Lung (tissue), 12 donors: Measurements from ENCODE around the gene DHRS13. TPM values are rescaled to one million over a fixed set of nuclear protein-coding genes. Genes with fewer than 3 reads are reported as not detected.

Experiments
- ATAC-seq: fragments of 200-7000 bp; cut with Tn5 transposase; one replicate; pipeline ENCODE4 v1.9.1; 2020; ENCODE audit warnings: moderate number of reproducible peaks; ENCODE audit not compliant: insufficient read depth, low FRiP score
- DNase-seq, 3 donors: peaks; one replicate each; pipeline ENCODE4 v3.0.0-alpha.2; 2013 to 2017
- H3K27ac ChIP-seq, 2 donors: one replicate each; pipeline ENCODE4 v1.5.1; 2013; ENCODE audit warnings: mild to moderate bottlenecking in 2 of 2, moderate library complexity in 2 of 2, control low read depth in 1 of 2, inconsistent platforms in 1 of 2, low read depth in 1 of 2, low read length in 1 of 2
- H3K27me3 ChIP-seq, 3 donors: one replicate each; pipeline ENCODE4 v1.5.1; 2013; ENCODE audit warnings: low read length in 2 of 3; ENCODE audit not compliant: control insufficient read depth in 3 of 3, insufficient read depth in 3 of 3
- H3K36me3 ChIP-seq, 4 donors: one replicate each; pipeline ENCODE4 v1.5.1; 2013; ENCODE audit warnings: low read length in 4 of 4, mild to moderate bottlenecking in 1 of 4, moderate library complexity in 1 of 4; ENCODE audit not compliant: control insufficient read depth in 4 of 4, insufficient read depth in 4 of 4
- H3K4me1 ChIP-seq, 5 donors: one replicate each; pipeline ENCODE4 v1.5.1; 2013; ENCODE audit warnings: low read length in 5 of 5, mild to moderate bottlenecking in 2 of 5, moderate library complexity in 1 of 5; ENCODE audit not compliant: control insufficient read depth in 5 of 5, insufficient read depth in 5 of 5
- H3K4me3 ChIP-seq: one replicate; pipeline ENCODE4 v1.5.1; 2013; ENCODE audit warnings: mild to moderate bottlenecking, control low read depth, moderate library complexity
- H3K9ac ChIP-seq, 2 donors: one replicate each; pipeline ENCODE4 v1.5.1; 2013; ENCODE audit warnings: low read length in 2 of 2, control low read depth in 1 of 2; ENCODE audit not compliant: insufficient read depth in 1 of 2
- H3K9me3 ChIP-seq, 4 donors: one replicate each; pipeline ENCODE4 v1.5.1; 2013; ENCODE audit warnings: low read length in 3 of 4, mild to moderate bottlenecking in 1 of 4, moderate library complexity in 1 of 4; ENCODE audit not compliant: control insufficient read depth in 4 of 4, insufficient read depth in 3 of 4
- WGBS, 2 donors: extraction: QIAGEN DNeasy Blood & Tissue Kit; methylation state at CpG; one replicate each; pipeline ENCODE4 v1.1.7; 2013; 5-methylcytosine and 5-hydroxymethylcytosine counted together
- polyA plus RNA-seq, 2 donors: library from polyadenylated mRNA; stranded (reverse); fragments of 200-250 nt; gene quantifications; one replicate each; pipeline ENCODE4 v1.2.1, GENCODE V29; 2013
- total RNA-seq, 2 donors: library from RNA; depleted of rRNA in 1 of 2; stranded (reverse); fragments of >200 nt in 1 of 2; gene quantifications; one replicate each; pipeline ENCODE4 v1.2.1, GENCODE V29; 2014 to 2021
- TF ChIP-seq, protein P1 (sequence below): IDR thresholded peaks from 2 replicates; pipeline ENCODE4 v1.5.1; 2012; ENCODE audit warnings: mild to moderate bottlenecking; ENCODE audit errors: control extremely low read depth, extremely low read depth
- donor health status: control.
- donor health status: control.
- donor health status: Bipolar disorder and iron deficiency.
- donor health status: healthy.
- donor health status: DM: yes; HTN: yes; CAD: no.

The DHRS13 gene
- total and polyA plus RNA-seq, 4 donors, result 10.5 to 29.9 (median 17.4) TPM

DNA sequence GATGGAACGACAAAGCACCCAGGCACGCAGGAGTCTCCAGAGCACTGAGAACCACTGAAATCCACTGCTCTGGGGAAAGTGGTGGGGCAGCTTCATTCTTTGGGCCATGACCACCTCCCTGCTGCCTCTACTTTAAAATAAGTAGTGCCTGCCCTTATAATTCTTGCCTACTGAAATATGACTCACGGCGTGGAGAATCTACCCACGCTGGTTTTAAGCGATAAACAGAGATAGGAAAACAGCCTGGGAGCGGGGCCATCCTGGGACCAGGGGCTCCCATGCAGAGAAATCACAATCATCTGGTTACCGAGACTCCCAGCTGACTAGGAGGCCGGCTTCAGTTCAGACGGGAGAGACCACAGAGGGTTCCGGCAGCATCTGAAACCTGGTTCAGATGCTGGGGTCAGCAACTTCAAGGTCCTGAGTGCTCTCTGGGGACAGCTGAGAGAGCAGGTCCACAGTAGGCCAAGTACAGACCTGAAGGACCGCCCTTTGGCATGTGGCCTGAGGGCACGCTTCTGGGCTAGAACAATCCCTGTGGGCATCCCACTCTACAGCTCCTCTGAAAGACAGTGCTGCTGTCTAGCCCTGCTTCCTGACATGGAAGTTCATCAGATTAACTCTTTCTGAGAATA is 8.6 kb upstream of the DHRS13 start:
- peaks cover 34 to 72% (median 66%) of the 10 kb centered on the region in 4 donors for H3K36me3 ChIP-seq
- H3K27ac ChIP-seq, result peak overlapping the region in 1 of 2 donors; percentile 21
- no peak overlapping the region for H3K9ac ChIP-seq
- no peak overlapping the region for H3K4me3 ChIP-seq
- no peaks in the 10 kb centered on the region for H3K9me3 ChIP-seq
- DNase-seq (no peak), ATAC-seq (no peak)
- 93% methylated on average over 13 of the region's 13 CpGs for WGBS, 2 donors
- no peaks in the 10 kb centered on the region for H3K27me3 ChIP-seq
- H3K4me1 ChIP-seq, result peaks cover 0 to 20% (median 9%) of the 10 kb centered on the region in 5 donors
- TF ChIP-seq, protein P1, sequence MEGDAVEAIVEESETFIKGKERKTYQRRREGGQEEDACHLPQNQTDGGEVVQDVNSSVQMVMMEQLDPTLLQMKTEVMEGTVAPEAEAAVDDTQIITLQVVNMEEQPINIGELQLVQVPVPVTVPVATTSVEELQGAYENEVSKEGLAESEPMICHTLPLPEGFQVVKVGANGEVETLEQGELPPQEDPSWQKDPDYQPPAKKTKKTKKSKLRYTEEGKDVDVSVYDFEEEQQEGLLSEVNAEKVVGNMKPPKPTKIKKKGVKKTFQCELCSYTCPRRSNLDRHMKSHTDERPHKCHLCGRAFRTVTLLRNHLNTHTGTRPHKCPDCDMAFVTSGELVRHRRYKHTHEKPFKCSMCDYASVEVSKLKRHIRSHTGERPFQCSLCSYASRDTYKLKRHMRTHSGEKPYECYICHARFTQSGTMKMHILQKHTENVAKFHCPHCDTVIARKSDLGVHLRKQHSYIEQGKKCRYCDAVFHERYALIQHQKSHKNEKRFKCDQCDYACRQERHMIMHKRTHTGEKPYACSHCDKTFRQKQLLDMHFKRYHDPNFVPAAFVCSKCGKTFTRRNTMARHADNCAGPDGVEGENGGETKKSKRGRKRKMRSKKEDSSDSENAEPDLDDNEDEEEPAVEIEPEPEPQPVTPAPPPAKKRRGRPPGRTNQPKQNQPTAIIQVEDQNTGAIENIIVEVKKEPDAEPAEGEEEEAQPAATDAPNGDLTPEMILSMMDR, result no peak

DNA sequence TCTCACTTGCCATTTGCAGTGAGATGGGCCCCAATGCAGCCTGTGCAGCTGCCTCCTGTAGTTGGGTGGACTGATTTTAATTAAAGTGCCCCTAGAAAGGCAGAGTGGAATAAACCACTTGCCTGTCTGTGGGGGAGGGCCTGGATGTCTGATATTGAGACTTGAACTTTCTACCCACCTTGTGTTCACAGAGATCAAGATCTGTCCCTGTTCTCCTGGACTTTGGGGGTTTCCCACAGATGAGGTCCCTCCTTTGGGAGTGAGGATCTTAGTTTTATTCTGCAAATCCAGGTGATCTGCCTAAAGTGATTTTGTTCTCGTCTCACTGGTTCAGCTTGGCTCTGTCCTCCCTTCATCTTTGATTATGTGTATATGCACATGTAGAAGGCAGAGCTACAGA is 7.7 kb upstream of the DHRS13 start:
- no peaks in the 10 kb centered on the region for H3K9me3 ChIP-seq
- peaks cover 0 to 27% (median 9%) of the 10 kb centered on the region in 5 donors for H3K4me1 ChIP-seq
- H3K27me3 ChIP-seq, result no peaks in the 10 kb centered on the region
- no peak overlapping the region for H3K9ac ChIP-seq
- TF ChIP-seq, protein P1, result no peak
- no peak for ATAC-seq
- H3K4me3 ChIP-seq, result no peak overlapping the region
- peaks cover 32 to 72% (median 63%) of the 10 kb centered on the region in 4 donors for H3K36me3 ChIP-seq
- DNase-seq, result no peak
- no peak overlapping the region for H3K27ac ChIP-seq
- 90 to 94% methylated on average over 1 of the region's 1 CpG for WGBS, 2 donors

DNA sequence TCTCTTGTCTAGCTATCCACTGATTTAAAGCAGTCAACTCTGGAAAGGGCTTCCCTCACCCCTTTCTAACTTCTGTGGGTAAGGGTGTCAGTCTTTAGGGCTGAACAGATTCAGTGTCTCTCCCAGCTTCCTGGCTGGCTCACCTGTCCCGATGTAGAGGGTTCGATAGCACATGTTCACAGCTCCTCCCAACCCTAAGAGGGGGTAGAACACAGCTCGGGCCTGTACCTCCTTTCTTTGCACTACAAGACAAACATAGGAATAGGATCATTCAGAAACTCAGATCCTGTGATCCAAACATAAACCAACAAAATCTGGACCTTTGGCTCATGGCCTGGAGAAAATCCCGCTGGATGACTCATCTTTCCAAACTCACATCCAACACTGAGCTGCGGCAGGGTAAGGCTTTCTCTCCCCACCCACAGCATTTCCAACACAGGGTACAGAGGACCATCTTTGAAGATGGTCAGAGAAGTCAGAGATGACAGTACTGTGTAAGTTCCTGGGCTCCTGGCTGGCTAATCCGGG is 5.8 kb upstream of the DHRS13 start:
- TF ChIP-seq, protein P1, result no peak
- H3K9me3 ChIP-seq, result no peaks in the 10 kb centered on the region
- WGBS, 2 donors, result 66 to 82% methylated on average over 6 of the region's 6 CpGs
- no peak overlapping the region for H3K4me3 ChIP-seq
- peaks cover 20 to 60% (median 51%) of the 10 kb centered on the region in 4 donors for H3K36me3 ChIP-seq
- peak overlapping the region in 1 of 2 donors; percentile 39 for H3K9ac ChIP-seq
- DNase-seq (no peak), ATAC-seq (no peak)
- peaks cover 0 to 27% (median 9%) of the 10 kb centered on the region in 5 donors for H3K4me1 ChIP-seq
- peak overlapping the region in 1 of 2 donors; percentile 60 for H3K27ac ChIP-seq
- H3K27me3 ChIP-seq, result no peaks in the 10 kb centered on the region
